OCI-LY1 (cell line): Measurements from ENCODE around the gene SHROOM4.

Experiments
- H2AFZ ChIP-seq: fragments of 200-600 bp; sonication (generic), shearing (Covaris generic); 2 replicates; pipeline ENCODE4 v1.6.0; 2014; ENCODE audit warnings: antibody characterized with exemption, mild to moderate bottlenecking, low read length
- H3F3A ChIP-seq: fragments of 200-600 bp; sonication (generic), shearing (Covaris generic); 2 replicates; pipeline ENCODE4 v1.6.0; 2014; ENCODE audit warnings: mild to moderate bottlenecking, antibody characterized with exemption, low read length, moderate library complexity; ENCODE audit not compliant: insufficient read depth
- H3K27ac ChIP-seq: fragments of 200-600 bp; sonication (generic); 2 replicates; pipeline ENCODE4 v1.5.1; 2014; ENCODE audit warnings: low read length, mixed run types, mild to moderate bottlenecking, low read depth; ENCODE audit not compliant: poor library complexity, severe bottlenecking
- H3K27me3 ChIP-seq: fragments of 200-600 bp; sonication (generic); 2 replicates; pipeline ENCODE4 v1.6.0; 2014; ENCODE audit warnings: antibody characterized with exemption, mild to moderate bottlenecking, low read length, moderate library complexity; ENCODE audit not compliant: insufficient read depth
- H3K36me3 ChIP-seq: fragments of 200-600 bp; sonication (generic); 2 replicates; pipeline ENCODE4 v1.6.1; 2014; ENCODE audit warnings: mild to moderate bottlenecking, antibody characterized with exemption, low read length, moderate library complexity, mixed read lengths; ENCODE audit not compliant: insufficient read depth
- H3K4me1 ChIP-seq: fragments of 200-600 bp; sonication (generic); 2 replicates; pipeline ENCODE4 v1.5.1; 2014; ENCODE audit warnings: mild to moderate bottlenecking, low read length, moderate library complexity; ENCODE audit not compliant: insufficient read depth, severe bottlenecking
- H3K4me2 ChIP-seq: fragments of 200-600 bp; sonication (generic), shearing (Covaris generic); 2 replicates; pipeline ENCODE4 v1.6.1; 2014; ENCODE audit warnings: low read length
- H3K4me3 ChIP-seq: fragments of 200-600 bp; sonication (generic); 2 replicates; pipeline ENCODE4 v1.5.1; 2014; ENCODE audit warnings: low read length, low read depth, mild to moderate bottlenecking, mixed read lengths; ENCODE audit not compliant: poor library complexity, severe bottlenecking
- H3K79me2 ChIP-seq: fragments of 200-600 bp; shearing (Covaris generic); 2 replicates; pipeline ENCODE4 v1.6.1; 2016; ENCODE audit warnings: mixed run types, low read length, mixed read lengths; ENCODE audit not compliant: insufficient read depth
- H3K9ac ChIP-seq: fragments of 200-600 bp; sonication (generic), shearing (Covaris generic); 2 replicates; pipeline ENCODE4 v1.6.1; 2014; ENCODE audit warnings: mild to moderate bottlenecking, low read length, mixed read lengths
- H3K9me2 ChIP-seq: fragments of 200-600 bp; sonication (generic), shearing (Covaris generic); 2 replicates; pipeline ENCODE4 v1.6.1; 2014; ENCODE audit warnings: low read depth, mild to moderate bottlenecking, low read length, mixed read lengths
- H3K9me3 ChIP-seq: fragments of 200-600 bp; shearing (Covaris generic); 2 replicates; pipeline ENCODE4 v1.6.1; 2014; ENCODE audit warnings: low read length, mixed read lengths
- H4K20me1 ChIP-seq: fragments of 200-600 bp; sonication (generic), shearing (Covaris generic); 2 replicates; pipeline ENCODE4 v1.6.0; 2016; ENCODE audit warnings: mild to moderate bottlenecking, low read length; ENCODE audit not compliant: insufficient read depth
- CTCF ChIP-seq: fragments of 200-600 bp; sonication (generic), shearing (Covaris generic); IDR thresholded peaks from 2 replicates; pipeline ENCODE4 v1.5.1; 2017; ENCODE audit warnings: mild to moderate bottlenecking, antibody characterized with exemption, low read length, moderate library complexity, mixed read lengths
- EZH2 ChIP-seq: fragments of 200-600 bp; sonication (generic), shearing (Covaris generic); IDR thresholded peaks from 2 replicates; pipeline ENCODE4 v1.8.0; 2017; ENCODE audit warnings: borderline replicate concordance, mixed run types, mild to moderate bottlenecking, antibody characterized with exemption, low read length, moderate library complexity, mixed read lengths

SHROOM4 gene

GRCh38 chrX:50798783-50799182 is 15.2 kb downstream of the SHROOM4 start:
- no peak for TF ChIP-seq CTCF
- TF ChIP-seq EZH2, result no peak
- Histone ChIP-seq H3K36me3 (no peaks in the 10 kb centered on the region), H4K20me1 (no peaks in the 10 kb centered on the region), H3K9ac (no peak overlapping the region), H3K27me3 (no peaks in the 10 kb centered on the region), H3K4me1 (no peaks in the 10 kb centered on the region), H3K4me2 (no peak overlapping the region), H3F3A (no peaks in the 10 kb centered on the region), H2AFZ (no peak overlapping the region), H3K4me3 (no peak overlapping the region), H3K27ac (no peak overlapping the region), H3K79me2 (no peaks in the 10 kb centered on the region), H3K9me2 (no peaks in the 10 kb centered on the region), H3K9me3 (no peaks in the 10 kb centered on the region)

- Histone ChIP-seq H3K36me3 (no peaks in the 10 kb centered on the region), H3K4me2 (no peak overlapping the region), H3K9ac (no peak overlapping the region), H3K79me2 (no peaks in the 10 kb centered on the region), H3K9me3 (no peaks in the 10 kb centered on the region), H3K27ac (no peak overlapping the region), H3F3A (no peaks in the 10 kb centered on the region), H3K27me3 (no peaks in the 10 kb centered on the region), H4K20me1 (no peaks in the 10 kb centered on the region), H3K4me1 (no peaks in the 10 kb centered on the region), H2AFZ (no peak overlapping the region), H3K4me3 (no peak overlapping the region), H3K9me2 (no peaks in the 10 kb centered on the region)
- TF ChIP-seq EZH2 (no peak), CTCF (no peak)
These were observed 26.9 kb downstream of the SHROOM4 start for GRCh38 chrX:50787099-50787498.

GRCh38 chrX:50780144-50780543 is 33.9 kb downstream of the SHROOM4 start:
- Histone ChIP-seq H3K4me3 (no peak overlapping the region), H3F3A (no peaks in the 10 kb centered on the region), H3K79me2 (no peaks in the 10 kb centered on the region), H3K27me3 (no peaks in the 10 kb centered on the region), H3K36me3 (no peaks in the 10 kb centered on the region), H4K20me1 (no peaks in the 10 kb centered on the region), H2AFZ (no peak overlapping the region), H3K4me1 (no peaks in the 10 kb centered on the region), H3K9me3 (no peaks in the 10 kb centered on the region), H3K9ac (no peak overlapping the region), H3K4me2 (no peak overlapping the region), H3K9me2 (no peaks in the 10 kb centered on the region), H3K27ac (no peak overlapping the region)
- no peak for TF ChIP-seq CTCF
- no peak for TF ChIP-seq EZH2
